CD14-positive monocyte (primary cell): Measurements from ENCODE around the gene GPR137B. TPM values are rescaled to one million over a fixed set of nuclear protein-coding genes. Genes with fewer than 3 reads are reported as not detected.
A peak's percentile ranks its signal among the peaks of the same experiment; 100 is the strongest.

Source experiments
- DNase-seq, 3 donors: peaks; one replicate each; pipeline ENCODE4 v3.0.0-alpha.2; 2011 to 2022
- H2AFZ ChIP-seq: 2 replicates; pipeline ENCODE4 v1.6.0; 2012; ENCODE audit warnings: mild to moderate bottlenecking, low read depth, low read length, inconsistent platforms; ENCODE audit not compliant: insufficient read depth, poor library complexity, severe bottlenecking
- H3K27ac ChIP-seq, 2 donors: 1 replicate in 1 of 2; 2 replicates in 1 of 2; pipeline ENCODE4 v1.5.1; 2012 to 2013; ENCODE audit warnings: low read length in 2 of 2, control low read depth in 1 of 2, inconsistent platforms in 1 of 2, low read depth in 1 of 2, mild to moderate bottlenecking in 1 of 2
- H3K27me3 ChIP-seq, 2 donors: one replicate each; pipeline versions ENCODE4 v1.6.0 to v1.6.1; 2011 to 2013; ENCODE audit warnings: low read length in 2 of 2; ENCODE audit not compliant: control insufficient read depth in 2 of 2, insufficient read depth in 2 of 2
- H3K36me3 ChIP-seq, 2 donors: replicated peaks in 1 of 2; 1 replicate in 1 of 2; 2 replicates in 1 of 2; pipeline versions ENCODE4 v1.5.1 to v1.6.1; 2012 to 2013; ENCODE audit warnings: low read length in 2 of 2, control low read depth in 1 of 2, inconsistent platforms in 1 of 2, mild to moderate bottlenecking in 1 of 2; ENCODE audit not compliant: insufficient read depth in 2 of 2, control insufficient read depth in 1 of 2
- H3K4me1 ChIP-seq, 2 donors: 1 replicate in 1 of 2; 2 replicates in 1 of 2; pipeline versions ENCODE4 v1.5.1 to v1.6.1; 2012 to 2013; ENCODE audit warnings: low read length in 2 of 2, control low read depth in 1 of 2, inconsistent platforms in 1 of 2, mild to moderate bottlenecking in 1 of 2, moderate library complexity in 1 of 2; ENCODE audit not compliant: insufficient read depth in 2 of 2, control insufficient read depth in 1 of 2
- H3K4me2 ChIP-seq: replicated peaks from 2 replicates; pipeline ENCODE3; 2012; ENCODE audit warnings: low read length, moderate library complexity, mild to moderate bottlenecking; ENCODE audit not compliant: poor library complexity, severe bottlenecking; ENCODE audit errors: extremely low read depth
- H3K4me3 ChIP-seq, 3 experiments: fragments of 200-600 bp in 1 of 3; sonication (generic) in 1 of 3; replicated peaks in 1 of 3; 1 replicate in 2 of 3; 2 replicates in 1 of 3; pipeline ENCODE4 v1.5.1; 2011 to 2013; ENCODE audit warnings: low read length in 3 of 3, mild to moderate bottlenecking in 3 of 3, control low read depth in 2 of 3, low read depth in 2 of 3, inconsistent platforms in 1 of 3, moderate library complexity in 1 of 3
- H3K79me2 ChIP-seq: 2 replicates; pipeline ENCODE4 v1.6.0; 2012; ENCODE audit warnings: mild to moderate bottlenecking, control low read depth, inconsistent platforms, low read length, moderate library complexity; ENCODE audit not compliant: insufficient read depth
- H3K9ac ChIP-seq: 2 replicates; pipeline ENCODE4 v1.6.0; 2017; ENCODE audit warnings: low read length, mild to moderate bottlenecking; ENCODE audit not compliant: insufficient read depth, poor library complexity, severe bottlenecking
- H3K9me3 ChIP-seq, 2 donors: replicated peaks in 1 of 2; 1 replicate in 1 of 2; 2 replicates in 1 of 2; pipeline versions ENCODE4 v1.5.1 to v1.6.1; 2012 to 2013; ENCODE audit warnings: low read length in 2 of 2, control low read depth in 1 of 2; ENCODE audit not compliant: control insufficient read depth in 1 of 2, insufficient read depth in 1 of 2
- H4K20me1 ChIP-seq: 2 replicates; pipeline ENCODE4 v1.6.0; 2012; ENCODE audit warnings: mild to moderate bottlenecking, low read length, control low read depth, moderate library complexity; ENCODE audit not compliant: insufficient read depth
- H3K27ac Mint-ChIP-seq, 7 donors: one replicate each; pipeline ENCODE4 v1.8.0; 2020; ENCODE audit warnings: mild to moderate bottlenecking in 7 of 7, mixed read lengths in 7 of 7, moderate library complexity in 6 of 7, inconsistent platforms in 2 of 7
- H3K27me3 Mint-ChIP-seq, 3 donors: one replicate each; pipeline ENCODE4 v1.8.0; 2021 to 2022; ENCODE audit warnings: low read depth in 3 of 3, mild to moderate bottlenecking in 3 of 3, mixed read lengths in 3 of 3, moderate library complexity in 3 of 3, inconsistent platforms in 1 of 3
- H3K36me3 Mint-ChIP-seq, 2 donors: one replicate each; pipeline ENCODE4 v1.8.0; 2020; ENCODE audit warnings: mixed read lengths in 2 of 2, inconsistent platforms in 1 of 2, mild to moderate bottlenecking in 1 of 2
- H3K4me1 Mint-ChIP-seq: one replicate; pipeline ENCODE4 v1.8.0; 2020; ENCODE audit warnings: mild to moderate bottlenecking, mixed read lengths
- H3K4me3 Mint-ChIP-seq, 2 donors: one replicate each; pipeline ENCODE4 v1.8.0; 2020; ENCODE audit warnings: mild to moderate bottlenecking in 2 of 2, mixed read lengths in 2 of 2, moderate library complexity in 1 of 2
- H3K9me3 Mint-ChIP-seq, 7 donors: one replicate each; pipeline ENCODE4 v1.8.0; 2020 to 2022; ENCODE audit warnings: mixed read lengths in 7 of 7, mild to moderate bottlenecking in 6 of 7, moderate library complexity in 6 of 7, inconsistent platforms in 2 of 7
- CTCF ChIP-seq: fragments of 200-600 bp; IDR thresholded peaks from one replicate; pipeline ENCODE4 v1.8.0; 2022; ENCODE audit warnings: antibody characterized with exemption, mild to moderate bottlenecking
- WGBS: methylation state at CpG from one replicate; pipeline ENCODE4 v1.1.5; 2013; ENCODE audit warnings: missing lambda C conversion rate; ENCODE audit not compliant: insufficient coverage; 5-methylcytosine and 5-hydroxymethylcytosine counted together
- intact Hi-C, 2 donors: fragments of 100-400 bp; cut with micrococcal nuclease; formaldehyde crosslinking; loops; one replicate each; pipeline versions ENCODE4 v1.15.0 to v1.15.1; 2023
- polyA plus RNA-seq, 3 donors: library from polyadenylated mRNA; depleted of rRNA in 1 of 3; unstranded in 2 of 3; stranded (reverse) in 1 of 3; fragments of 300-500 nt in 2 of 3; fragments of >200 nt in 1 of 3; fragmentation: Illumina TruSeq in 2 of 3; gene quantifications; 1 replicate in 2 of 3; 2 replicates in 1 of 3; pipeline ENCODE4 v1.2.3, GENCODE V29; 2012 to 2021

GPR137B gene
- polyA plus RNA-seq, 3 donors = 7.5 to 10.8 (median 8.7) TPM

- H3K27ac ChIP-seq = no peak overlapping the region
- peaks cover 0 to 16% of the 10 kb centered on the region in 2 donors for H3K36me3 ChIP-seq
- H3K4me2 ChIP-seq = no peak overlapping the region
- Mint-ChIP-seq H3K4me3 (no peak overlapping the region), H3K4me1 (peaks cover 7% of the 10 kb centered on the region), H3K27ac (no peak overlapping the region), H3K27me3 (peaks cover 0 to 2% (median 0%) of the 10 kb centered on the region in 3 donors), H3K36me3 (peaks cover 26 to 29% of the 10 kb centered on the region in 2 donors), H3K9me3 (peaks cover 0 to 2% (median 0%) of the 10 kb centered on the region in 7 donors)
- DNase-seq = no peak
- intact Hi-C loops = no loop called here
- H3K79me2 ChIP-seq = no peaks in the 10 kb centered on the region
- H4K20me1 ChIP-seq = no peaks in the 10 kb centered on the region
- no peak overlapping the region for H2AFZ ChIP-seq
- H3K9ac ChIP-seq = no peak overlapping the region
- WGBS = no CpG with 5 or more reads among the region's 1 CpG
- no peaks in the 10 kb centered on the region for H3K4me1 ChIP-seq
- no peaks in the 10 kb centered on the region for H3K9me3 ChIP-seq
- no peaks in the 10 kb centered on the region for H3K27me3 ChIP-seq
- no peak overlapping the region for H3K4me3 ChIP-seq
- no peak for TF ChIP-seq CTCF
Measured at GRCh38 chr1:236251587-236251986, 109.2 kb downstream of the GPR137B start.

- Mint-ChIP-seq H3K27me3 (peaks cover 0 to 2% (median 0%) of the 10 kb centered on the region in 3 donors), H3K9me3 (peaks cover 8 to 12% (median 9%) of the 10 kb centered on the region in 7 donors), H3K4me3 (no peak overlapping the region), H3K4me1 (peaks cover 7% of the 10 kb centered on the region), H3K36me3 (peaks cover 29 to 36% of the 10 kb centered on the region in 2 donors), H3K27ac (no peak overlapping the region)
- no peak overlapping the region for H3K4me3 ChIP-seq
- no peaks in the 10 kb centered on the region for H3K27me3 ChIP-seq
- peak overlapping the region in 1 of 2 donors; percentile 23 for H3K27ac ChIP-seq
- WGBS = no CpG with 5 or more reads among the region's 1 CpG
- H3K9me3 ChIP-seq = peaks cover 0 to 6% of the 10 kb centered on the region in 2 donors
- no peak overlapping the region for H3K9ac ChIP-seq
- H3K36me3 ChIP-seq = peaks cover 0 to 28% of the 10 kb centered on the region in 2 donors
- intact Hi-C loops = no loop called here
- TF ChIP-seq CTCF = no peak
- no peak overlapping the region for H2AFZ ChIP-seq
- H4K20me1 ChIP-seq = no peaks in the 10 kb centered on the region
- H3K4me2 ChIP-seq = no peak overlapping the region
- no peaks in the 10 kb centered on the region for H3K4me1 ChIP-seq
- DNase-seq = no peak
- no peaks in the 10 kb centered on the region for H3K79me2 ChIP-seq
Measured at GRCh38 chr1:236253119-236253518, 110.8 kb downstream of the GPR137B start.
